NCI-H2081 (cell line): ENCODE data around the gene APH1B.
A peak's percentile ranks its signal among the peaks of the same experiment; 100 is the strongest.
"Not testable (repeated sequence)": the region's sequence is repeated elsewhere in the genome, so short reads cannot be mapped to it uniquely, and the experiment has no call there.

ENCODE experiments used
- DNase-seq, 2 experiments: peaks; one replicate each; lab custom pipeline; 2025; lab: John Stamatoyannopoulos, UW

Gene APH1B

DNA sequence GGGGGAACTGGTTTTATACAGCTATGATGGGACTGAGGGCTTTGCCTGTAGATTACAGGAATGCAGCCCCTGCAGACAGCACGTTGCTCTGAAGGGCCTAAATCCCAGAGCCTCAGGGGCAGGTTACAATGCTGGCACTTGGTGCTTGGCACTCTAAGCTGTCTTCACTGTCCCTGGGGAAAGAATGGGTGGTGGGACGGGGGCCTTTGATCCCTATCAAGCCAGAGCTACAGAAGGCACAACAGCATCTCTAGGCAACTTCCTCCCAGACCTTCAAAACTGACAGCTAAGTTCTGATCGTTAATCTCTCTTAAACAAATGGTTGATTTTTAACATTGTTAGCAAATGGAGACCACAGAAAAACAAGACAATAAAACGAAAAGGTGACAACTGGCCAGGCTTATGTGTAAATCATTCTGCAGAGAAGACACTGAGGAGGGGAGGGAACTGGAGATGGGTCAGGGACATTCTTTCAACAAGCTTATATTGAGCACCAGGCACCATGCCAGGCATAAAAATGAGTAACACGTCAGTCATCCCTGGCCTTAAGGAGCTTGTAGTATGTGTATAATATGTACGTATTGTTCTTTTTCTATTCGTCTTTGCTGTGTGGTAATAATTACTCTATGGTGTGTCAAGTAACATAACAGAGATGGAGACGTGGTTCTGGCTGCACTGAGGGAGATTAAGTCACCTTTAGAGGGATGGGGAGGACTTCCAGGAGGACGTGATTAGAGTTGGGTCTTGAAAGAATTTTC lies 55.1 kb downstream of the APH1B start:
- no peak for DNase-seq

- DNase-seq = no peak
Observed at GRCh38 chr15:63334821-63335220, 57.4 kb downstream of the APH1B start.

DNA sequence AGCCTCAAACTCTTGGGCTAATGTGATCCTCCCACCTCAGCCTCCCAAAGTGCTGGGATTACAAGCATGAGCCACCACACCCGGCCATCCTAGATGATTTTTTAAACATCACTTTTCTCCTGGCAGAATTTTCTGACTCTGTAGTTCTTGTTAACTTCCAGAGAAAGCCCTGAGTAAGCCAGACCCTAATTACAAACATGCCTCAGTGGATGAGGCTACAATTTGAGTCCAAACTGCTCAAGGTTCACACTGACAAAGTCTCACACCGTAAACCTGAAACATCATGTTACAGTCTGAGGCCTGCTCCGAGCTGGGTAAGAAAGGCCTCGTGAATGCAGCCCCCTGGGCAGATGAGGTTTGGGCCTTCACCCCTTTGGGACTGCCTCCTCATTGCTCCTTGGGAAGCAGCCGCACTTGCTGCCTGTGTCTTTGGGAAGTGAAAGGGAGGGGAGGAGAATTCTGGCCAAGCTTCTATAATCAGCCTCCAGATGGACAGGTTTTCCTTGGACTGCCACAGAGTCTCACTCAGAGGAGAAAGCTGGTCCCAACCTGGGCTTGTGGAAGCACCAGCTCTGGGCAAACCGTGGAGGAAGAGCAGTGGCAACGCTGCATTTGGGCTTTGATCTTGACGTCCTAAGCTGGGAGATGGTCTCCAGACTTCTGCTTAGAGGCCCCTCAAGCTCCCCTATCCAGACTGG lies 58.3 kb downstream of the APH1B start:
- no peak for DNase-seq

- no peak for DNase-seq
Observed at GRCh38 chr15:63337046-63337445, 59.6 kb downstream of the APH1B start.

- DNase-seq = no peak
Observed at GRCh38 chr15:63338170-63338569, 60.8 kb downstream of the APH1B start.

DNA sequence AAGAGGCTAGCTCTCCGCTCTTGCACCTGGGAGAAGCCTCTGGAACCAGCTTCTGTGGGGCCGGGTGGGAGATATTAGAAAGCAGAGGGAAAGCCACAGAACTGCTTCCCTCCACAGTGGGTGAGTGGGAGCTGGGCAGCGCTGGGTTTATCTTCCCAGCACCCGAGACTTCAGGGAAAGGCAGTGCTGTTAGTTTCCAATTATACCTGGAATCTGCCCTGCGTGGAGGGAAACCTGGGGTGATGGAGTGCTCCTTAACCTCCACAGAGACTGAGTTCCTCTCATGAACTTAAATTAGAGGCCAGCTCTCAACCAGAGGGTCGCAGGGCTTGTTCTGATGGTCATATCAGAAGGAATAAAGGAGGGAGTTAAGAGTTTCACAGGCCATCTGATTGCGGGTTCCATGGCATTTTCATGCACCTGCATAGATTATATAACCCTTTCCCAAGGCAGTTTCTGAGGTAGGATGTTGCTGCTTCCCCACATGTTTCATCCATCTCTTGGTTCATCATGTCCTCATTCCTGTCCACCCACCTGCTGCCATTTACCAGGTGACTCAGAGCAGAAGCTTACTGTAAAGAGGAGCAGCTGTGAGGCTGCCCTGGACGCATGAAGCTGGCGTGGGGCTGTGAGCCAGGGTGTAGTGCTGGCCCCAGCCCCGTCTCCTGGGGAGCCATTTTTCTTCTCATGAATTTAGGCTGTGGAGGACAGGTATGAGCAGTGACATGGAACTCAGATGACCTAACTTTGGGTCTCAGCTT lies 61.8 kb downstream of the APH1B start:
- no peak for DNase-seq

- no peak for DNase-seq
Observed at GRCh38 chr15:63339836-63340235, 62.4 kb downstream of the APH1B start.

- no peak for DNase-seq
Observed at GRCh38 chr15:63340353-63340752, 62.9 kb downstream of the APH1B start.

DNA sequence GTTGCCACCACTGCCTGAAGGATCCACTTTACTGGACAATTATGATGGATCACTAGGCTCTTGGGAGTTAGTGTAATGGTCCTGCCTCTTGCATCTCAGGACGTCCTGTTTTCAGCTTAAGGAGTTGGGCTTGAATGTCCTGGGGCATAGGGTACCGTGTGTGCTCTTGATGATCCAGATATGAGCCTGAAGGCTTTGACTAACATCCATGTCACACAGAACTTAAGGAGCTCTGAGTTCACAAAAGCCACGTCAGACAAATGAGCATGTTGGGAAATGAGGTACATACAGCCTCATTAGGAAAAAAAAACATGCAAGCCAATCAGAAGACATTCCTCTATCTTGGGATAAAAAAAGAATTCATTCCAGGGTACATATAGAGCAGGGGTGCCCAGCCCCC lies 63.5 kb downstream of the APH1B start:
- DNase-seq = no peak

DNA sequence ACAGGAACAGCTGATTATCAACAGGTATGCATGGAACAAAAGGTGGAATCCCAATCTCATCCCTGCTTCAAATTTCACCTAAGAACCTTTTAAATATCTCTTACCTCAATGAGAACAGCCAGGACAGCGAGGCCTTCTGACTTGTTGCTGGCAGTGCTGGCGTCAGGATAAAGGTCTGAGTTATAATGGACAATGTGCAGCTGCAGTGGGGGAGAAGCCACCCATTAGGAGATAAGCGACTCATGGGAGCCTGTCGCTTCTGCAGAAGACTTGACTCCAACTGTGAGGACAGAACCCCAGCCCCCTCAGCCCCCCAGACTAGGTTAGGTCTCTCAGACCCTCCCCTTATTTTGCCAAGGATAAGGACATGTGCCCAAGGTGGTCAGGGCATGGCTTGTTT lies 64.5 kb downstream of the APH1B start:
- no peak for DNase-seq

DNA sequence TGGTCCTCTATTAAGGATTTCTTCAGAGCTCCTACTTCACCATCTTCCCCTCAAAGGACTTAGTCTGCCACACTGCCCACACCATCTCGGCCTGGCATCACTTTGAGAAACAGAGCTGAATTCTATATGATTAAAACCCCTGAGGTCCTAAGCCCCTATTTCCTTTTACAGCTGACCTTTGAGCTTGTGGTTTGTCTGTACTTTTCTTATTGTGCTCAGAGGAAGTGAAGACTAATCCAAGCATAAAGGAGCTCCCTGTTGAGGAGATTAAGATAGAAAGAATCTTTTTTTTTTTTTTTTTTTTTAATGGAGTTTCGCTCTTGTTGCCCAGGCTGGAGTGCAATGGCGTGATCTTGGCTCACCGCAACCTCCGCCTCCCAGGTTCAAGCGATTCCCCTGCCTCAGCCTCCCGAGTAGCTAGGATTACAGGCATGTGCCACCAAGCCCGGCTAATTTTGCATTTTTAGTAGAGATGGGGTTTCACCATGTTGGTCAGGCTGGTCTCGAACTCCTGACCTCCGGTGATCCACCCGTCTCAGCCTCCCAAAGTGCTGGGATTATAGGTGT lies 65.7 kb downstream of the APH1B start:
- not testable (repeated sequence) for DNase-seq

DNA sequence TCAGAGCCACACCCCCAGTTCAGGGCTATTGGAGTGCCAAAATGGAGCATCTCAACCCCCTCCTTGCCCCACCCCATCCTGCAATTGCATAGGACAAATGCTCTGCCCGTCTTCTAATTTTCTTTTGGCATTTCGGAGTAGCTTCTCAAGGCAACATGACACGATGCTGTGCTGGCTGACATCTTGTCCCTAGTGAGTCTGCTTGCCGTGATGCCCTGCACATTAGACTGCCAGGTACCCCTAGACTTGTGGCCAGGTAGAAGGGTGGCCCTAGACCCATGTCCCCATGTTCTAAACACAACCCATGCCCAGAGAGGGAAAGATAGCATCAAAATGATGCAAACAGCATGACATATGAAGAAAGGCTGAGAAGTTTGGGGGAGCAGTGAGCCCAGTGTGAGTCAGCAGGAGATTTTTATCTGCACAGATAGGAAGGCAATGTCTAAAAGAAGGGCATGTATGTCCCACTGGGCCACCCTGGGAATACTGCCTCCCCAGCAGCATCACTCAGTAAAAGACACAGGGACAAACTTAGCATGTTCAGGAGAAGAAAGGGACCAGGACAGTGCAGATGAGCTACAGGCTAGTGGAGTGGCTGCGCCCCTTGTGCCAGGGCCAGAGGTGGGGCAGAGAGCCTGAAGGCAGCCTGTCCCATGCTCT lies 67.5 kb downstream of the APH1B start:
- no peak for DNase-seq

GRCh38 chr15:63345391-63345752 lies 68.0 kb downstream of the APH1B start:
- no peak for DNase-seq

DNA sequence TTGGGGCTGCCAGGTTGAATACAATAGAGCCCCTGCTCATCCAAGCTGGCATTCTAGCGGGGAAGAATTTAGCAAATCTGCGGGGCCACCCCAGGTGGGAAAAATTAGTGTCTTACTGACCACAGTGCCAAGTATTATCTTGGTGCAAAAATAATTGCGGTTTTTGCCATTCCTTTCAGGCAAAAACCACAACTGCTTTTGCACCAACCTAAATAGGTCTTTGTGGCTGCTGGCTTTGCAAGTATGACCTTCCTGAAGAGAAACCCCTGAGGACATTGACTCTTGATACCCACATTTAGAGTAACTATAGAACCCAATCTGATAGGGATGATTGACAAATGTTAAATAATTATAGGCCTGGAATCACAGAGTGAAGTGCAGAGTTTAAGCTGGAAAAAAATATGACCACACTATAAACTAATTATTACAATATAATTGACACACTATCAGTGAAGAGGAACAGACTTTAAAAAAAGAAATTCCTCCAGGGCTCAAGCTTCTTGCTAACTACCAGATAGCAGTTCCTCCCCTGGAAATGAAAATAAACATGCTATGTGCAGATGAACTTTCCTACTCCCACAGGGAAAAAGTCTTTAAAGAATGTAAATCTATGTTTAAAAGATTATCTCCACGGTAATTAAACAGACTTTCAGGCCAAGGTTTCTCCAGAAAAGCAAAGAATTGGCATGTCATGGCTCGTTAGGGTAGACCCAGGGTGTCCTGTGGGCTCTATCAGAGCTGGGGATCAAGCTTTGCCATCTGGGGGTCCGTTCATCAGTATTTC lies 69.9 kb downstream of the APH1B start:
- peak in 1 of 2 experiments; percentile 31 for DNase-seq

DNA sequence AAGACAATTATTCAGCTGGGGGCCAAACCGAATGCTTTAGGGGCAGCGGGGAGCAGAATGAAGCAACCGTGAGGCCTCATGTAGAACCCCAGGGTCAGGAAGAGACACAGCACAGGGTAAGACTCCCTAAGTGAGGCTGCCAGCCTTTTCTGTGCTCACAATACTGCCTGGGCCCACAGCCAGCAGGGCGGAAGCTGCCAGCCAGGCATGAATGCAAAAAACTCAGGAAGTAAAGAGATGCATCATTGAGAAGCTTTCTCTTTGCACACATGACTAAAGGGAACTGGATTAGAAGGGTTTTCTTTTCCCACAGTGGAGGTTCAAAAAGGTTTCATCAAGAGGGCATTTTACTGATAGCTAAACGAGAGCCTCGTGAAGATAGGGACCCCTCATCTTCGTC lies 71.0 kb downstream of the APH1B start:
- peak; percentile 44 to 87 for DNase-seq

- no peak for DNase-seq
Observed at GRCh38 chr15:63349156-63349555, 71.8 kb downstream of the APH1B start.

DNA sequence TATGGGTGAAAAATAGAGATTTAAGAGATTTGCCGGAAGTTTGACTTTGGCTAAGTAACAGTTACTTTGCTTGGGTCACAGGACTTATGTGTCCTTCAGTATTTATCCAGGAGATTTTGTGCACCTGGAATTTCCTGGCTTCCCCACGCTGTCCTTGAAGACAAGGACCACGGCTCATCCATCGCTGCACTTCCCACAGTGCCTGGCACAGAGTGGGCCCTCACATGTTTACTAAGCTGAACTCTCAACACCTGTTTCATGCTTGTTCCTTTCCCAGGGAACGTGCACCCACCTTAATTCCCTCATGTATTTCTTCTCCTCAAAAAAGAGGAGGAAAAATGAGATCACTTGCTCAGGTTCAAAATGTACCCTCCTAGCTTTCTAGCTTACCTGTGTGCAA lies 72.2 kb downstream of the APH1B start:
- no peak for DNase-seq

DNA sequence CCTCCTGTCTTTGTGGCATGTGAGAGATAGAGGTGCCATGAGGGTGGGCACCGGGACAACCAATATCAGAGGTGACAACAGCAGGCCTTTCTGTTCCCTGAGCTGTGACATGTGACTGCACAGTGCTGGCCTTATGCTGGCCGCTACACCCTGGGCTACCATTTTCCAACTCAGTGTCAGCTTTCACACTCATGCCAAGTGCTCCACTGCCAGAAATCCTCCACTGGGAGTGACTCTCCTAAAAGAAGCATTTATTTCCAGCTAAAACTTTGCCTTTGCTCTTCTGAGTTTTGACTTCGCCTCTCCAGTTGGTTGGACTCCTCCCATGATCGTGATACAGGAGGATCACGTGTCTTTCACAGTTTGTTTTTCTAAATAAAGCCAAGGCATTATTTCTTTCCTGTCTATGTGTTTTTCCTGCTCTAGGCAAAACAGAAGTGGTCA lies 72.8 kb downstream of the APH1B start:
- DNase-seq = no peak

- no peak for DNase-seq
Observed at GRCh38 chr15:63351170-63351569, 73.8 kb downstream of the APH1B start.

DNA sequence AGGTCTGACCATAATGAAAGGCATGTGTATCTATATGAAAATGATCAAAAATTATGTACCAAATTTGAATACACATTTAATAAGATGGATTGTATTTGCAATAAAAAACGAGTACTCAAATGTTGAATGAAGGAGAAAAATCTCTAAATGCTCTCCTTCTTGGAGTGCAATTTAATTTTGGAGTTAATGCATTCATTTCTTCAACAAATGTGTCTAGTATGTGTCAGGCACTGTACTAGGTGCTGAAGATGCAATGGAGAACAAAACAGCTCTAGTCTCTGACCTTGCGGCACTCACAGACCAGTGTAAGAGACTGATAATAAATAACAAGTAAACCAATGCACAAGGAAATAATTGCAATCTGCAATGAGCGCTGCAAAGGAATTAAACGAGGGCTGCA lies 75.4 kb downstream of the APH1B start:
- DNase-seq = no peak

DNA sequence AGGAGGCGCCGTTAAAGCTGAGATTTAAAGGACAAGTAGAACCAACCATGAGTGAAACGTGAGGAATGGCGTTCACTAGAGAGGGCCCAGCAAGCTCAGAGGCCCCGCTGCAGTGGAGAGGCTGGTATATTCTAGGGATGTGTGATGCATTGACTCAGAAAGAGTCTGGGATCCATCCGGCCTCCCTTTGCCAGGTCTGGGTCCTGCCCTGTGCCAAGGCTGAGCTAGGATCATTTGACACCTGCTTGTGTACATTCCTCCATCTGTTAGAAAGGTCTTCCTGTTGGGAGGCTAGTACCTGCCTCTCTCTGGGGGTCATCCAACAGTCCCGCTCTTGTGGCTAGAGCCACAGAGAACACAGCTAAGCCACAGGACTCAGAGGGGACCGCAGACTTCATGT lies 75.9 kb downstream of the APH1B start:
- DNase-seq = no peak
